ENCODE measurements around the gene SKOR1.

GRCh38 chr15:67862750-67863441, 37.6 kb downstream of the SKOR1 start:
- TF ChIP-seq CTCF (IDR thresholded peaks at IDR 0.05; ENCODE audit: borderline replicate concordance, extremely low read depth, low read length, poor library complexity, severe bottlenecking) (no peak), EZH2 (IDR thresholded peaks at IDR 0.05; ENCODE audit: borderline replicate concordance, low read depth, low read length, severe bottlenecking) (no peak)
